Fibroblast of the aortic adventitia (primary cell): ENCODE results near the gene PCDHB3. TPM values are rescaled to one million over a fixed set of nuclear protein-coding genes. Genes with fewer than 3 reads are reported as not detected.
A peak's percentile ranks its signal among the peaks of the same experiment; 100 is the strongest.
"Not testable (repeated sequence)": the region's sequence is repeated elsewhere in the genome, so short reads cannot be mapped to it uniquely, and the experiment has no call there.

ENCODE experiments used
- DNase-seq: peaks from one replicate; pipeline ENCODE4 v3.0.0-alpha.2; 2010; ENCODE audit warnings: low read depth
- H3K4me3 ChIP-seq: 2 replicates; pipeline ENCODE4 v1.5.1; 2011; ENCODE audit warnings: low read depth, mild to moderate bottlenecking, control low read depth, low read length, moderate library complexity
- CTCF ChIP-seq: IDR thresholded peaks from 2 replicates; pipeline ENCODE4 v1.5.1; 2011; ENCODE audit warnings: mild to moderate bottlenecking, low read length, control low read depth, inconsistent platforms; ENCODE audit not compliant: insufficient read depth
- total RNA-seq: library from RNA; depleted of rRNA; stranded (reverse); fragments of >200 nt; gene quantifications from 2 replicates; pipeline ENCODE4 v1.2.3, GENCODE V29; 2012; ENCODE audit warnings: low replicate concordance

The PCDHB3 gene
- total RNA-seq, 1 donor = 0.27 TPM

GRCh38 chr5:141149812-141150211 lies 49.5 kb downstream of the PCDHB3 start, which contains the start of gene PCDHB6:
Gene PCDHB6, plus strand, starts transcription at chr5:141150057. Its CDS starts 201 bp downstream, at chr5:141150258.
- peak; percentile 0 for DNase-seq
- TF ChIP-seq CTCF = no peak
- no peak within 1 kb of the TSS for H3K4me3 ChIP-seq

- DNase-seq = no peak
- TF ChIP-seq CTCF = no peak
- no peak overlapping the region for H3K4me3 ChIP-seq
Measured at GRCh38 chr5:141150224-141150992, 50.1 kb downstream of the PCDHB3 start.

GRCh38 chr5:141150993-141151325 lies 50.7 kb downstream of the PCDHB3 start:
- no peak for TF ChIP-seq CTCF
- no peak overlapping the region for H3K4me3 ChIP-seq
- DNase-seq = no peak

GRCh38 chr5:141151632-141152031 lies 51.4 kb downstream of the PCDHB3 start:
- not testable (repeated sequence) for DNase-seq, H3K4me3 ChIP-seq

- not testable (repeated sequence) for DNase-seq
Measured at GRCh38 chr5:141152096-141152495, 51.8 kb downstream of the PCDHB3 start.

More at GRCh38 chr5:141152096-141152495, 51.8 kb downstream of the PCDHB3 start:
- not testable (repeated sequence) for H3K4me3 ChIP-seq

Other genes with a start within 250 kb of the PCDHB3 start
- gene PCDHA10, start 244.6 kb upstream of the PCDHB3 start, total RNA-seq = under 0.01 and 0.09 TPM in 2 replicates
- gene PCDHA11, start 231.5 kb upstream of the PCDHB3 start, total RNA-seq = 0.08 and 0.09 TPM in 2 replicates
- gene PCDHA12, start 225.2 kb upstream of the PCDHB3 start, total RNA-seq = 0.09 and 0.33 TPM in 2 replicates
- 0.08 TPM in 1 of 2 replicates, not detected in the other for gene PCDHA13, start 218.3 kb upstream of the PCDHB3 start, total RNA-seq
- 0.16 TPM in 1 of 2 replicates, not detected in the other for gene PCDHAC1, start 174.2 kb upstream of the PCDHB3 start, total RNA-seq
- gene PCDHAC2, start 134.0 kb upstream of the PCDHB3 start, total RNA-seq = 0.57 TPM in 1 of 2 replicates, not detected in the other
- not detected in 2 replicates for gene PCDHB1, start 49.1 kb upstream of the PCDHB3 start, total RNA-seq
- 0.36 and 0.82 TPM in 2 replicates for gene PCDHB2, start 5.9 kb upstream of the PCDHB3 start, total RNA-seq
- gene PCDHB4, start 21.3 kb downstream of the PCDHB3 start, total RNA-seq = 0.09 and 0.65 TPM in 2 replicates
- gene PCDHB5, start 34.7 kb downstream of the PCDHB3 start, total RNA-seq = 0.45 and 0.57 TPM in 2 replicates
- gene PCDHB6, start 49.6 kb downstream of the PCDHB3 start, total RNA-seq = 0.18 TPM in 1 of 2 replicates, not detected in the other
- 0.63 and 0.98 TPM in 2 replicates for gene PCDHB7, start 72.2 kb downstream of the PCDHB3 start, total RNA-seq
- gene PCDHB8, start 77.3 kb downstream of the PCDHB3 start, total RNA-seq = 0.16 and 0.27 TPM in 2 replicates
- gene PCDHB16, start 81.9 kb downstream of the PCDHB3 start, total RNA-seq = 0.25 and 0.36 TPM in 2 replicates
- gene PCDHB9, start 86.7 kb downstream of the PCDHB3 start, total RNA-seq = 0.41 and 1.2 TPM in 2 replicates
- 0.36 and 0.41 TPM in 2 replicates for gene PCDHB10, start 91.9 kb downstream of the PCDHB3 start, total RNA-seq
- gene PCDHB11, start 99.2 kb downstream of the PCDHB3 start, total RNA-seq = 0.08 and 0.27 TPM in 2 replicates
- 0.18 and 0.25 TPM in 2 replicates for gene PCDHB12, start 108.2 kb downstream of the PCDHB3 start, total RNA-seq
- 0.27 and 0.65 TPM in 2 replicates for gene PCDHB13, start 113.4 kb downstream of the PCDHB3 start, total RNA-seq
- gene PCDHB14, start 122.9 kb downstream of the PCDHB3 start, total RNA-seq = 0.45 and 0.74 TPM in 2 replicates
- gene PCDHB15, start 144.9 kb downstream of the PCDHB3 start, total RNA-seq = 0.09 TPM in 1 of 2 replicates, not detected in the other
- gene SLC25A2, start 203.6 kb downstream of the PCDHB3 start, total RNA-seq = 0.72 TPM in 1 of 2 replicates, not detected in the other
- 62.1 and 66.0 TPM in 2 replicates for gene TAF7, start 220.3 kb downstream of the PCDHB3 start, total RNA-seq
- 0.90 and 1.4 TPM in 2 replicates for gene PCDHGA1, start 230.0 kb downstream of the PCDHB3 start, total RNA-seq
- 2.5 and 3.9 TPM in 2 replicates for gene PCDHGA2, start 238.3 kb downstream of the PCDHB3 start, total RNA-seq
- gene PCDHGA3, start 243.4 kb downstream of the PCDHB3 start, total RNA-seq = 1.1 and 4.4 TPM in 2 replicates
- 3.1 and 4.2 TPM in 2 replicates for gene PCDHGB1, start 249.6 kb downstream of the PCDHB3 start, total RNA-seq